Fibroblast of skin of scalp (primary cell): Measurements from ENCODE around the gene DGLUCY.
"Not testable (repeated sequence)": the region's sequence is repeated elsewhere in the genome, so short reads cannot be mapped to it uniquely, and the experiment has no call there.

Experiments used
- DNase-seq: peaks from one replicate; pipeline ENCODE4 v3.0.0-alpha.2; 2013

The DGLUCY gene

GRCh38 chr14:91108941-91109611, 4.8 kb upstream of the DGLUCY start:
- DNase-seq, result peak; percentile 56

- no peak for DNase-seq
Measured at GRCh38 chr14:91111443-91111842, 2.4 kb upstream of the DGLUCY start.

- DNase-seq, result no peak
Measured at GRCh38 chr14:91112194-91112593, 1.7 kb upstream of the DGLUCY start.

- peak; percentile 54 for DNase-seq
Measured at GRCh38 chr14:91114079-91115065, 499 bp downstream of the DGLUCY start.

- peak; percentile 12 for DNase-seq
Measured at GRCh38 chr14:91115986-91116770, 2.3 kb downstream of the DGLUCY start.

- DNase-seq, result no peak
Measured at GRCh38 chr14:91116913-91117588, 3.2 kb downstream of the DGLUCY start.

- DNase-seq, result no peak
Measured at GRCh38 chr14:91117960-91118359, 4.1 kb downstream of the DGLUCY start.

GRCh38 chr14:91118511-91119068, 4.7 kb downstream of the DGLUCY start:
- DNase-seq, result no peak

- peak; percentile 31 for DNase-seq
Measured at GRCh38 chr14:91119556-91120311, 5.9 kb downstream of the DGLUCY start.

GRCh38 chr14:91123201-91123600, 9.3 kb downstream of the DGLUCY start:
- DNase-seq, result no peak

- not testable (repeated sequence) for DNase-seq
Measured at GRCh38 chr14:91124406-91125270, 10.8 kb downstream of the DGLUCY start.

- no peak for DNase-seq
Measured at GRCh38 chr14:91125271-91125660, 11.4 kb downstream of the DGLUCY start.

- DNase-seq, result no peak
Measured at GRCh38 chr14:91125801-91126200, 11.9 kb downstream of the DGLUCY start.

- no peak for DNase-seq
Measured at GRCh38 chr14:91126761-91127160, 12.9 kb downstream of the DGLUCY start.

- DNase-seq, result no peak
Measured at GRCh38 chr14:91127401-91127801, 13.5 kb downstream of the DGLUCY start.

GRCh38 chr14:91127924-91128323, 14.1 kb downstream of the DGLUCY start:
- DNase-seq, result no peak

- no peak for DNase-seq
Measured at GRCh38 chr14:91128699-91129098, 14.8 kb downstream of the DGLUCY start.

GRCh38 chr14:91129261-91129660, 15.4 kb downstream of the DGLUCY start:
- no peak for DNase-seq

- no peak for DNase-seq
Measured at GRCh38 chr14:91135039-91135438, 21.2 kb downstream of the DGLUCY start.
